Cardiac fibroblast (primary cell): ENCODE measurements around the gene BSND.

Experiments
- DNase-seq, 2 donors: peaks; one replicate each; pipeline versions ENCODE4 v3.0.0 to v3.0.0-alpha.2; 2010; ENCODE audit warnings: low read depth in 2 of 2
- H3K4me3 ChIP-seq, 2 donors: replicated peaks in 1 of 2; 1 replicate in 1 of 2; 2 replicates in 1 of 2; pipeline ENCODE4 v1.5.1; 2011; ENCODE audit warnings: low read depth in 2 of 2, low read length in 2 of 2, mild to moderate bottlenecking in 2 of 2, moderate library complexity in 1 of 2
- CTCF ChIP-seq: IDR thresholded peaks from one replicate; pipeline ENCODE4 v1.5.1; 2011; ENCODE audit warnings: low read depth, mild to moderate bottlenecking, low read length, inconsistent platforms

The BSND gene

GRCh38 chr1:55044617-55045397 is 46.1 kb downstream of the BSND start:
- no peak for TF ChIP-seq CTCF
- no peak for DNase-seq
- H3K4me3 ChIP-seq, result no peak overlapping the region

- TF ChIP-seq CTCF, result no peak
- DNase-seq, result no peak
- no peak overlapping the region for H3K4me3 ChIP-seq
These were observed 46.7 kb downstream of the BSND start for GRCh38 chr1:55045430-55045829.

- TF ChIP-seq CTCF, result no peak
- no peak for DNase-seq
- H3K4me3 ChIP-seq, result no peak overlapping the region
These were observed 48.1 kb downstream of the BSND start for GRCh38 chr1:55046871-55047270.

GRCh38 chr1:55047611-55048010 is 48.9 kb downstream of the BSND start:
- no peak overlapping the region for H3K4me3 ChIP-seq
- no peak for TF ChIP-seq CTCF
- DNase-seq, result no peak

GRCh38 chr1:55048453-55049270 is 49.9 kb downstream of the BSND start:
- no peak overlapping the region for H3K4me3 ChIP-seq
- no peak for DNase-seq
- TF ChIP-seq CTCF, result no peak

- TF ChIP-seq CTCF, result no peak
- H3K4me3 ChIP-seq, result no peak overlapping the region
- no peak for DNase-seq
These were observed 50.7 kb downstream of the BSND start for GRCh38 chr1:55049271-55049913.
